GM19463 (cell line): ENCODE results near the gene INPP5J.

Experiments
- ATAC-seq: cut with Tn5 transposase; IDR thresholded peaks from one replicate; pipeline ENCODE4 v1.9.1; 2021; ENCODE audit warnings: mild to moderate bottlenecking, moderate library complexity; ENCODE audit not compliant: unreplicated experiment

INPP5J gene

DNA sequence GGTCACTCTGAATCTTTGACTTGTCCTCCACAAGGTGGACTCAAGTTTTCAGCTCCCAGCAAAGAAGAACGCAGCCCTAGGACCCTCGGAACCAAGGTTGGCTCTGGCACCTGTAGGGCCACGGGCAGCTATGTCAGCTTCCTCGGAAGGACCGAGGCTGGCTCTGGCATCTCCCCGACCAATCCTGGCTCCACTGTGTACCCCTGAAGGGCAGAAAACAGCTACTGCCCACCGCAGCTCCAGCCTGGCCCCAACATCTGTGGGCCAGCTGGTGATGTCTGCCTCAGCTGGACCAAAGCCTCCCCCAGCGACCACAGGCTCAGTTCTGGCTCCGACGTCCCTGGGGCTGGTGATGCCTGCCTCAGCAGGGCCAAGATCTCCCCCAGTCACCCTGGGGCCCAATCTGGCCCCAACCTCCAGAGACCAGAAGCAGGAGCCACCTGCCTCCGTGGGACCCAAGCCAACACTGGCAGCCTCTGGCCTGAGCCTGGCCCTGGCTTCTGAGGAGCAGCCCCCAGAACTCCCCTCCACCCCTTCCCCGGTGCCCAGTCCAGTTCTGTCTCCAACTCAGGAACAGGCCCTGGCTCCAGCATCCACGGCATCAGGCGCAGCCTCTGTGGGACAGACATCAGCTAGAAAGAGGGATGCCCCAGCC lies 2.2 kb downstream of the INPP5J start:
- no peak for ATAC-seq

DNA sequence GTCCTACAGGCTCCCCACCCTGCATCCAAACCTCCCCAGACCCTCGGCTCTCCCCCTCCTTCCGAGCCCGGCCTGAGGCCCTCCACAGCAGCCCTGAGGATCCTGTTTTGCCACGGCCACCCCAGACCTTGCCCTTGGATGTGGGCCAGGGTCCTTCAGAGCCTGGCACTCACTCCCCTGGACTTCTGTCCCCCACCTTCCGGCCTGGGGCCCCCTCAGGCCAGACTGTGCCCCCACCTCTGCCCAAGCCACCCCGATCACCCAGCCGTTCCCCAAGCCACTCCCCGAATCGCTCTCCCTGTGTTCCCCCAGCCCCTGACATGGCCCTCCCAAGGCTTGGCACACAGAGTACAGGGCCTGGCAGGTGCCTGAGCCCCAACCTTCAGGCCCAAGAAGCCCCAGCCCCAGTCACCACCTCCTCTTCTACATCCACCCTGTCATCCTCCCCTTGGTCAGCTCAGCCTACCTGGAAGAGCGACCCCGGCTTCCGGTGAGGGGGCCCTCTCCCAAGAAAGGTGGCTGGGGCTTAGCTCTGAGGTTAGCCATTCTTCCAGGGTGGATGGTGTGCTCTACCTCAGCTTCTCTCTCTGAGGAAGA lies 2.9 kb downstream of the INPP5J start:
- no peak for ATAC-seq

GRCh38 chr22:31126128-31126868 lies 3.5 kb downstream of the INPP5J start:
- no peak for ATAC-seq

- no peak for ATAC-seq
Measured at GRCh38 chr22:31126869-31127175, 4.1 kb downstream of the INPP5J start.

DNA sequence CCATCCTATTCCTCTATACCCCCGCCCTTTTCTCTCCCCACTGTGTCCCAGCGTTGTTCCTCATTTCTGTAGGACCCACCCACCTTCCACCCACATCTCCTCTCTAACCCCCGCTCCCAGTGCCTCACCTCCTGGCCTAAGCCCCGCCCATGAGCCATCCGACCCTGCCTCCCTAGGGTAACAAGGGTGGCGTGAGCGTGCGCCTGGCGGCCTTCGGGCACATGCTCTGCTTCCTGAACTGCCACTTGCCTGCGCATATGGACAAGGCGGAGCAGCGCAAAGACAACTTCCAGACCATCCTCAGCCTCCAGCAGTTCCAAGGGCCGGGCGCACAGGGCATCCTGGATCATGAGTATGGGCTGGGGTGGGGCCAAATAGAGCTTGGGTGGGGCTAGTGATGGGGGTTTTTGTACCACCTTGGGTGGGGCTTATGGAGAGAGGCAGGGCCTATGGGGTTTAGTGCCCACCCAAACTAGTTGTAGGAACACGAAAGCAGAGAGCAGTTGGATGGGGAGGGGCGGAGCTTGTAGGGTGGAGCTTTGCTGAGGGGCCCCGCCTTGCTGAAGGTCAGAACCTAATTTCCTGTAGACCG lies 4.5 kb downstream of the INPP5J start:
- ATAC-seq, result no peak

GRCh38 chr22:31128156-31128555 lies 5.4 kb downstream of the INPP5J start:
- ATAC-seq, result no peak

GRCh38 chr22:31130873-31131272 lies 8.1 kb downstream of the INPP5J start:
- no peak for ATAC-seq

- ATAC-seq, result no peak
Measured at GRCh38 chr22:31133911-31134310, 11.1 kb downstream of the INPP5J start.

- ATAC-seq, result no peak
Measured at GRCh38 chr22:31134688-31135087, 11.9 kb downstream of the INPP5J start.

GRCh38 chr22:31135706-31136105 lies 12.9 kb downstream of the INPP5J start:
- no peak for ATAC-seq

- ATAC-seq, result no peak
Measured at GRCh38 chr22:31136155-31136554, 13.4 kb downstream of the INPP5J start.

DNA sequence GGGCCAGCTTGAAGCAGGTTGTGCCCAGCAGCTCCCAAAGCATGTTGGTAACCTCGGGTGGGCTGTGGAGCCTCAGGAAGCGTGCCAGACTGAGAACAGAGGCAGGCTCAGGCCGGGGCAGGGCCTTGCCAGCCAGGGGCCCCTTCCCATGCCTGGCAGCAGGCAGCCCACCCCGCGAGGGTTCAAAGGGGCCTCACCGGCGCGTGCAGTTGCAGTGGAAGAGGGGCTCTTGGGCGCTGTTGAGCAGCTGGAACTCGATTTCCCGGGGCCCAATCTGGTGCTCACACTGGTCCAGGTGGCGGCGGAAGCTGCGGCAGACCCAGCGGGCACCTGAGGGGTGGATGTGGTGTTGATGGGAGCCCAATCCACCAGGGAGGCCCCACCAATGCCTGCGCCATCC lies 13.9 kb downstream of the INPP5J start:
- no peak for ATAC-seq

- no peak for ATAC-seq
Measured at GRCh38 chr22:31137721-31138120, 15.0 kb downstream of the INPP5J start.

GRCh38 chr22:31138126-31138525 lies 15.4 kb downstream of the INPP5J start:
- ATAC-seq, result no peak

- no peak for ATAC-seq
Measured at GRCh38 chr22:31139066-31139465, 16.3 kb downstream of the INPP5J start.

DNA sequence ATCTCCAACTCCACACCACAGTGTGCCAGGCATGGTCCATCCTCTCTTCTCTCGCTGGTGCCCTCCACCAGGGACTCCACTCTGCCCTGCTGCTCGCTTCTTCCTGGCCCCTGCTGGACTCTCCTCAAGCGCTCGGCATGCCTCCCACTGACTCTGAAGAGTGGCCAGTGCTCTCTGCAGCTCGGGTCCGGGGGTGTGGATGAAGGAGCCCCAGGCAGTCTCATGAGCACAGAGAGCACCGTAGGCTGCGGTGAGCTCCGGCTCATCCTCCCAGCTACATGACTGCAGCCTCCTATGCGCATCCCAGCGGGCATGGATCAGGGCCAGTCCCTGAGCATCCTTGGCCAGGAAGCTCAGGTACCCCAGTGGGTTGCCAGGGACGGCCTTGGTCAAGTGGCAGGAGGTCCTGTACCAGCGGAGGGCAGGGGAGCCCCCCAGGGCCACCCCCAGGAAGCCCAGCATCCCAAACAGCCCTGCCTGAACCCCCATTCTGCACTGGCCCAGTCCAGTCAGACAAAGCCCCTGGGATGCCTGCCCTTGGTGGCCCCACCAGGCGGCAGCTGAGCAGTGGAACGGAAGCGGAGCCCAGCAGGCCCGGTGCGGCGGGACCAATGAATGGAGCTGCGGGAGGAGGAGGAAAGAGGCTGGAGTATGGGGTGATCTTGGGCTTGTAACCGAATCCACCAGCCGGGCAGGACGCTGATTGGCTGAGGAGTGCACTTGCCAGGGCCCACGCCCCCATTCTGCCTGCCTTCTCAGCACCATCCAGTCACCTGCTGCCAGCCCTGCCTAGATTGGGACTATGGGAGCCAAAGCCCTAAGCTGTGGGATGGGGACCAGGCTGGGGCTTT lies 17.3 kb downstream of the INPP5J start, which contains the start of gene PLA2G3:
Gene PLA2G3, minus strand, starts transcription at position 643 of the 851 bp plus-strand sequence. Its CDS starts 154 bp downstream, at position 489.
- ATAC-seq, result no peak

DNA sequence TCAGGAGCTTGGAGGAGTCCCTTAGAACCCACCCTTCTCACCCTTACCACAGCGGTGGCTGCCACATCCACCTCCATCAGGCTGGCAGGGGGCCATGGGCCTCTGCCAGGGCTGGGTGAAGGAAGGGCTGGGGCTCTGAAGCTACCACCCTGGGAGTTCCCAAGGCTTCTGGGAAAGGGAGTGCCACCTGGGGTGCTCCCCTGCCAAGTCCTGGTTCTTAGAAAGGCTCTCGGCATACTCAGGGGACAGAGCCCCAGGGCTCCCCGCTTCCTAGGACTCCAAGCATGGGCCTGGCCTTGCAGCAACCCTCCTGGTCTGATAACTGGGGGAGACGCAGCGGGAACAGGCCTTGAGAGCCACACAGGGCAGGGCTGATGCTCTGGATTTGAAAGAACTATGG lies 18.0 kb downstream of the INPP5J start:
- no peak for ATAC-seq

- ATAC-seq, result no peak
Measured at GRCh38 chr22:31141551-31141950, 18.8 kb downstream of the INPP5J start.

GRCh38 chr22:31142285-31142684 lies 19.5 kb downstream of the INPP5J start:
- ATAC-seq, result no peak

DNA sequence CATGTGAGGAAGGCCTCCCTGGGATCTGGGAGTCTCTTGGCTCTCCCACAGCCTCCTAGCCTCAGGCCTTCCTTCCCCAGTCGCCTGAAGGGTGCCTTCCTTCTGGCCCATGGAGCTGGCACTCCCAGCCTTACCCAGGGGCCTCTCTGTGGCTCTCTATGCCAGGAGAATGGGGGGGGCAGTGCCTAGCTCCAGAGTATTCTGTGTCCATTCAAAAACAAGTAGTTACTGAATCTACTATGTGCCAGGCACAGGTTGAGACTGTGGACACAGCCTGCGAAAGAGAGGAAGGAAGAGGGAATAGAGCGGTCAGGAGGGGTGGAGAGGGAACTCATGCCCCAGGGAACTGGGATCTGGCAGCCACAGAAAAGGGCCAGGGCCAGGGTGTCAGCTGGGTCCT lies 20.3 kb downstream of the INPP5J start:
- no peak for ATAC-seq

GRCh38 chr22:31143537-31143936 lies 20.8 kb downstream of the INPP5J start:
- ATAC-seq, result no peak
